CD14-positive monocyte (primary cell): ENCODE results near the gene HNRNPAB. TPM values are rescaled to one million over a fixed set of nuclear protein-coding genes. Genes with fewer than 3 reads are reported as not detected.
A peak's percentile ranks its signal among the peaks of the same experiment; 100 is the strongest.

Experiments
- DNase-seq, 3 donors: peaks; one replicate each; pipeline ENCODE4 v3.0.0-alpha.2; 2011 to 2022
- H2AFZ ChIP-seq: 2 replicates; pipeline ENCODE4 v1.6.0; 2012; ENCODE audit warnings: mild to moderate bottlenecking, low read depth, low read length, inconsistent platforms; ENCODE audit not compliant: insufficient read depth, poor library complexity, severe bottlenecking
- H3K27ac ChIP-seq, 2 donors: 1 replicate in 1 of 2; 2 replicates in 1 of 2; pipeline ENCODE4 v1.5.1; 2012 to 2013; ENCODE audit warnings: low read length in 2 of 2, control low read depth in 1 of 2, inconsistent platforms in 1 of 2, low read depth in 1 of 2, mild to moderate bottlenecking in 1 of 2
- H3K27me3 ChIP-seq, 2 donors: one replicate each; pipeline versions ENCODE4 v1.6.0 to v1.6.1; 2011 to 2013; ENCODE audit warnings: low read length in 2 of 2; ENCODE audit not compliant: control insufficient read depth in 2 of 2, insufficient read depth in 2 of 2
- H3K36me3 ChIP-seq, 2 donors: replicated peaks in 1 of 2; 1 replicate in 1 of 2; 2 replicates in 1 of 2; pipeline versions ENCODE4 v1.5.1 to v1.6.1; 2012 to 2013; ENCODE audit warnings: low read length in 2 of 2, control low read depth in 1 of 2, inconsistent platforms in 1 of 2, mild to moderate bottlenecking in 1 of 2; ENCODE audit not compliant: insufficient read depth in 2 of 2, control insufficient read depth in 1 of 2
- H3K4me1 ChIP-seq, 2 donors: 1 replicate in 1 of 2; 2 replicates in 1 of 2; pipeline versions ENCODE4 v1.5.1 to v1.6.1; 2012 to 2013; ENCODE audit warnings: low read length in 2 of 2, control low read depth in 1 of 2, inconsistent platforms in 1 of 2, mild to moderate bottlenecking in 1 of 2, moderate library complexity in 1 of 2; ENCODE audit not compliant: insufficient read depth in 2 of 2, control insufficient read depth in 1 of 2
- H3K4me2 ChIP-seq: replicated peaks from 2 replicates; pipeline ENCODE3; 2012; ENCODE audit warnings: low read length, moderate library complexity, mild to moderate bottlenecking; ENCODE audit not compliant: poor library complexity, severe bottlenecking; ENCODE audit errors: extremely low read depth
- H3K4me3 ChIP-seq, 3 experiments: fragments of 200-600 bp in 1 of 3; sonication (generic) in 1 of 3; replicated peaks in 1 of 3; 1 replicate in 2 of 3; 2 replicates in 1 of 3; pipeline ENCODE4 v1.5.1; 2011 to 2013; ENCODE audit warnings: low read length in 3 of 3, mild to moderate bottlenecking in 3 of 3, control low read depth in 2 of 3, low read depth in 2 of 3, inconsistent platforms in 1 of 3, moderate library complexity in 1 of 3
- H3K79me2 ChIP-seq: 2 replicates; pipeline ENCODE4 v1.6.0; 2012; ENCODE audit warnings: mild to moderate bottlenecking, control low read depth, inconsistent platforms, low read length, moderate library complexity; ENCODE audit not compliant: insufficient read depth
- H3K9ac ChIP-seq: 2 replicates; pipeline ENCODE4 v1.6.0; 2017; ENCODE audit warnings: low read length, mild to moderate bottlenecking; ENCODE audit not compliant: insufficient read depth, poor library complexity, severe bottlenecking
- H3K9me3 ChIP-seq, 2 donors: replicated peaks in 1 of 2; 1 replicate in 1 of 2; 2 replicates in 1 of 2; pipeline versions ENCODE4 v1.5.1 to v1.6.1; 2012 to 2013; ENCODE audit warnings: low read length in 2 of 2, control low read depth in 1 of 2; ENCODE audit not compliant: control insufficient read depth in 1 of 2, insufficient read depth in 1 of 2
- H4K20me1 ChIP-seq: 2 replicates; pipeline ENCODE4 v1.6.0; 2012; ENCODE audit warnings: mild to moderate bottlenecking, low read length, control low read depth, moderate library complexity; ENCODE audit not compliant: insufficient read depth
- H3K27ac Mint-ChIP-seq, 7 donors: one replicate each; pipeline ENCODE4 v1.8.0; 2020; ENCODE audit warnings: mild to moderate bottlenecking in 7 of 7, mixed read lengths in 7 of 7, moderate library complexity in 6 of 7, inconsistent platforms in 2 of 7
- H3K27me3 Mint-ChIP-seq, 3 donors: one replicate each; pipeline ENCODE4 v1.8.0; 2021 to 2022; ENCODE audit warnings: low read depth in 3 of 3, mild to moderate bottlenecking in 3 of 3, mixed read lengths in 3 of 3, moderate library complexity in 3 of 3, inconsistent platforms in 1 of 3
- H3K36me3 Mint-ChIP-seq, 2 donors: one replicate each; pipeline ENCODE4 v1.8.0; 2020; ENCODE audit warnings: mixed read lengths in 2 of 2, inconsistent platforms in 1 of 2, mild to moderate bottlenecking in 1 of 2
- H3K4me1 Mint-ChIP-seq: one replicate; pipeline ENCODE4 v1.8.0; 2020; ENCODE audit warnings: mild to moderate bottlenecking, mixed read lengths
- H3K4me3 Mint-ChIP-seq, 2 donors: one replicate each; pipeline ENCODE4 v1.8.0; 2020; ENCODE audit warnings: mild to moderate bottlenecking in 2 of 2, mixed read lengths in 2 of 2, moderate library complexity in 1 of 2
- H3K9me3 Mint-ChIP-seq, 7 donors: one replicate each; pipeline ENCODE4 v1.8.0; 2020 to 2022; ENCODE audit warnings: mixed read lengths in 7 of 7, mild to moderate bottlenecking in 6 of 7, moderate library complexity in 6 of 7, inconsistent platforms in 2 of 7
- CTCF ChIP-seq: fragments of 200-600 bp; IDR thresholded peaks from one replicate; pipeline ENCODE4 v1.8.0; 2022; ENCODE audit warnings: antibody characterized with exemption, mild to moderate bottlenecking
- WGBS: methylation state at CpG from one replicate; pipeline ENCODE4 v1.1.5; 2013; ENCODE audit warnings: missing lambda C conversion rate; ENCODE audit not compliant: insufficient coverage; 5-methylcytosine and 5-hydroxymethylcytosine counted together
- intact Hi-C, 2 donors: fragments of 100-400 bp; cut with micrococcal nuclease; formaldehyde crosslinking; loops; one replicate each; pipeline versions ENCODE4 v1.15.0 to v1.15.1; 2023
- polyA plus RNA-seq, 3 donors: library from polyadenylated mRNA; depleted of rRNA in 1 of 3; unstranded in 2 of 3; stranded (reverse) in 1 of 3; fragments of 300-500 nt in 2 of 3; fragments of >200 nt in 1 of 3; fragmentation: Illumina TruSeq in 2 of 3; gene quantifications; 1 replicate in 2 of 3; 2 replicates in 1 of 3; pipeline ENCODE4 v1.2.3, GENCODE V29; 2012 to 2021

Gene HNRNPAB
- polyA plus RNA-seq, 3 donors, result 44.8 to 59.4 (median 54.2) TPM

GRCh38 chr5:178241231-178241663, 36.9 kb downstream of the HNRNPAB start:
- Histone ChIP-seq H4K20me1 (no peaks in the 10 kb centered on the region), H3K9ac (peak overlapping the region; percentile 46), H3K27me3 (no peaks in the 10 kb centered on the region), H3K4me2 (peak overlapping the region; percentile 59), H3K36me3 (no peaks in the 10 kb centered on the region), H3K4me1 (peaks cover 71 to 77% of the 10 kb centered on the region in 2 donors), H3K79me2 (no peaks in the 10 kb centered on the region), H3K4me3 (peak overlapping the region in 1 of 3 experiments; percentile 45), H2AFZ (peak overlapping the region; percentile 79), H3K9me3 (no peaks in the 10 kb centered on the region), H3K27ac (peak overlapping the region; percentile 62 to 83)
- Mint-ChIP-seq H3K9me3 (peaks cover 0 to 4% (median 0%) of the 10 kb centered on the region in 7 donors), H3K4me3 (peak overlapping the region; percentile 58 to 77), H3K36me3 (no peaks in the 10 kb centered on the region), H3K4me1 (peaks cover 59% of the 10 kb centered on the region), H3K27me3 (peaks cover 0 to 2% (median 2%) of the 10 kb centered on the region in 3 donors), H3K27ac (peak overlapping the region; percentile 72 to 93 (median 83))
- no peak for DNase-seq
- WGBS, result 0% methylated on average over 7 of the region's 8 CpGs
- TF ChIP-seq CTCF, result no peak
- intact Hi-C loops, result no loop called here

GRCh38 chr5:178241688-178242231, 37.4 kb downstream of the HNRNPAB start:
- WGBS, result 15% methylated on average over 5 of the region's 15 CpGs
- peaks cover 54% of the 10 kb centered on the region for H3K4me1 Mint-ChIP-seq
- peak overlapping the region; percentile 79 for H2AFZ ChIP-seq
- H3K9me3 Mint-ChIP-seq, result peaks cover 0 to 2% (median 0%) of the 10 kb centered on the region in 7 donors
- H3K9ac ChIP-seq, result peak overlapping the region; percentile 46
- no peaks in the 10 kb centered on the region for H3K36me3 Mint-ChIP-seq
- no peaks in the 10 kb centered on the region for H3K79me2 ChIP-seq
- no peaks in the 10 kb centered on the region for H3K9me3 ChIP-seq
- H3K27me3 ChIP-seq, result no peaks in the 10 kb centered on the region
- peaks cover 0 to 2% (median 2%) of the 10 kb centered on the region in 3 donors for H3K27me3 Mint-ChIP-seq
- peak overlapping the region in 1 of 2 donors; percentile 77 for H3K4me3 Mint-ChIP-seq
- no peak for TF ChIP-seq CTCF
- H3K4me2 ChIP-seq, result peak overlapping the region; percentile 59
- H3K4me1 ChIP-seq, result peaks cover 65 to 71% of the 10 kb centered on the region in 2 donors
- peak overlapping the region in 2 of 7 donors; percentile 90 to 93 for H3K27ac Mint-ChIP-seq
- no peaks in the 10 kb centered on the region for H4K20me1 ChIP-seq
- H3K36me3 ChIP-seq, result no peaks in the 10 kb centered on the region
- DNase-seq, result peak in 2 of 3 donors; percentile 52 to 60
- intact Hi-C loops, result no loop called here
- peak overlapping the region in 1 of 3 experiments; percentile 45 for H3K4me3 ChIP-seq
- peak overlapping the region; percentile 62 to 83 for H3K27ac ChIP-seq
